ENCODE data around the gene FANK1. TPM values are rescaled to one million over a fixed set of nuclear protein-coding genes. Genes with fewer than 3 reads are reported as not detected.

The FANK1 gene
- total RNA-seq, 1 experiment from 2014 or later: 1.4 TPM

- no peaks in the 10 kb centered on the region for H3K4me1 ChIP-seq (ENCODE audit: insufficient read depth, low read length, poor library complexity, severe bottlenecking)
- no peak for DNase-seq (ENCODE audit: low spot score)
- POLR2A ChIA-PET (ENCODE audit: low non-redundant PET): interaction anchor here (0.5 kb wide), 1 partner anchor 825 kb away, joined by 3 read pairs; no protein-coding TSS in a partner anchor
- no peaks in the 10 kb centered on the region for H3K36me3 ChIP-seq (ENCODE audit: insufficient read depth, low read length, poor library complexity, severe bottlenecking)
- intact Hi-C loops (cut with micrococcal nuclease; ENCODE audit: unreplicated experiment): no loop called here
- CTCF ChIA-PET: no interaction called here
- no peaks in the 10 kb centered on the region for H3K27me3 ChIP-seq (replicated peaks; ENCODE audit: insufficient read depth, low read depth, low read length, poor library complexity)
- H3K27ac ChIP-seq (ENCODE audit: low read depth, low read length, poor library complexity, severe bottlenecking): no peak overlapping the region
- H3K4me3 ChIP-seq (ENCODE audit: low read depth, low read length, poor library complexity, severe bottlenecking): no peak overlapping the region
- H3K9me3 ChIP-seq (ENCODE audit: low read depth, low read length, poor library complexity, severe bottlenecking): no peaks in the 10 kb centered on the region
- no TSS peak for BruUV-seq (replicated peaks)
- no peak for TF ChIP-seq CTCF (conservative IDR thresholded peaks at IDR 0.05; ENCODE audit: low read depth, low read length)
- TF ChIP-seq EZH2 (IDR thresholded peaks at IDR 0.05; ENCODE audit: borderline replicate concordance, low read depth, low read length, poor library complexity, severe bottlenecking): no peak
Observed at GRCh38 chr10:126009650-126010049, 113.3 kb downstream of the FANK1 start.

- H3K4me3 ChIP-seq (ENCODE audit: low read depth, low read length, poor library complexity, severe bottlenecking): no peak overlapping the region
- H3K36me3 ChIP-seq (ENCODE audit: insufficient read depth, low read length, poor library complexity, severe bottlenecking): no peaks in the 10 kb centered on the region
- no peak for TF ChIP-seq EZH2 (IDR thresholded peaks at IDR 0.05; ENCODE audit: borderline replicate concordance, low read depth, low read length, poor library complexity, severe bottlenecking)
- no peak for TF ChIP-seq CTCF (conservative IDR thresholded peaks at IDR 0.05; ENCODE audit: low read depth, low read length)
- BruUV-seq (replicated peaks): no TSS peak
- POLR2A ChIA-PET (ENCODE audit: low non-redundant PET): no interaction called here
- CTCF ChIA-PET: no interaction called here
- DNase-seq (ENCODE audit: low spot score): no peak
- H3K27ac ChIP-seq (ENCODE audit: low read depth, low read length, poor library complexity, severe bottlenecking): no peak overlapping the region
- H3K9me3 ChIP-seq (ENCODE audit: low read depth, low read length, poor library complexity, severe bottlenecking): no peaks in the 10 kb centered on the region
- H3K27me3 ChIP-seq (replicated peaks; ENCODE audit: insufficient read depth, low read depth, low read length, poor library complexity): no peaks in the 10 kb centered on the region
- intact Hi-C loops (cut with micrococcal nuclease; ENCODE audit: unreplicated experiment): no loop called here
- H3K4me1 ChIP-seq (ENCODE audit: insufficient read depth, low read length, poor library complexity, severe bottlenecking): no peaks in the 10 kb centered on the region
Observed at GRCh38 chr10:126011995-126012394, 115.6 kb downstream of the FANK1 start.

- no peaks in the 10 kb centered on the region for H3K36me3 ChIP-seq (ENCODE audit: insufficient read depth, low read length, poor library complexity, severe bottlenecking)
- intact Hi-C loops (cut with micrococcal nuclease; ENCODE audit: unreplicated experiment): no loop called here
- DNase-seq (ENCODE audit: low spot score): no peak
- H3K27me3 ChIP-seq (replicated peaks; ENCODE audit: insufficient read depth, low read depth, low read length, poor library complexity): no peaks in the 10 kb centered on the region
- TF ChIP-seq CTCF (conservative IDR thresholded peaks at IDR 0.05; ENCODE audit: low read depth, low read length) (no peak), EZH2 (IDR thresholded peaks at IDR 0.05; ENCODE audit: borderline replicate concordance, low read depth, low read length, poor library complexity, severe bottlenecking) (no peak)
- ChIA-PET CTCF (no interaction called here), POLR2A (ENCODE audit: low non-redundant PET) (no interaction called here)
- H3K4me1 ChIP-seq (ENCODE audit: insufficient read depth, low read length, poor library complexity, severe bottlenecking): no peaks in the 10 kb centered on the region
- H3K4me3 ChIP-seq (ENCODE audit: low read depth, low read length, poor library complexity, severe bottlenecking): no peak overlapping the region
- BruUV-seq (replicated peaks): no TSS peak
- no peak overlapping the region for H3K27ac ChIP-seq (ENCODE audit: low read depth, low read length, poor library complexity, severe bottlenecking)
- H3K9me3 ChIP-seq (ENCODE audit: low read depth, low read length, poor library complexity, severe bottlenecking): no peaks in the 10 kb centered on the region
Observed at GRCh38 chr10:126012485-126012884, 116.1 kb downstream of the FANK1 start.
